ENCODE measurements around the gene TPM4. TPM values are rescaled to one million over a fixed set of nuclear protein-coding genes. Genes with fewer than 3 reads are reported as not detected.
A peak's percentile ranks its signal among the peaks of the same experiment; 100 is the strongest.

The TPM4 gene
- total RNA-seq, 1 donor = 1,233 TPM

DNA sequence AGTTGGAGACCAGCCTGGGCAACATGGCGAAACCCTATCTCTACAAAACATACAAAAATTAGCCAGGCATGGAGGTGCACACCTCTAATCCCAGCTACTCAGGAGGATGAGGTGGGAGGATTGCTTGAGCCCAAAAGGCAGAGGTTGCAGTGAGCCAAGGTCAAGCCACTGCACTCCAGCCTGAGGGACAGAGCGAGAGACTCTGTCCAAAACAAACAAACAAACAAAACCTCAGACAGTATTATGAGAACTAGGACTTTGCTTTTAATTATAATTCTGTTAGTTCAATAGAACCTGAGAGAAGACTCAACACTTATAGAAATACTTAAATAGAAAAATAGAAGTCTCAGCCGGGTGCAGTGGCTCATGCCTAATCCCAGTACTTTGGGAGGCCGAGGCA, 31.1 kb upstream of the TPM4 start:
- Histone ChIP-seq H3K9me3 (ENCODE audit: low read depth, low read length) (no peaks in the 10 kb centered on the region), H3K27ac (ENCODE audit: low read depth, low read length) (no peak overlapping the region), H3K79me2 (ENCODE audit: insufficient read depth, low read length) (no peaks in the 10 kb centered on the region), H3K4me1 (ENCODE audit: insufficient read depth, low read length) (peaks cover 16% of the 10 kb centered on the region), H4K20me1 (ENCODE audit: insufficient read depth, low read length) (no peaks in the 10 kb centered on the region), H3K4me3 (ENCODE audit: insufficient read depth, low read length) (no peak overlapping the region), H3K27me3 (ENCODE audit: insufficient read depth, low read length) (no peaks in the 10 kb centered on the region), H2AFZ (ENCODE audit: low read length) (no peak overlapping the region), H3K4me2 (ENCODE audit: insufficient read depth, low read length) (no peak overlapping the region), H3K36me3 (ENCODE audit: insufficient read depth, low read length) (no peaks in the 10 kb centered on the region)
- DNase-seq (ENCODE audit: insufficient read length, low spot score, missing footprints) = peak; percentile 14
- TF ChIP-seq, protein P1, sequence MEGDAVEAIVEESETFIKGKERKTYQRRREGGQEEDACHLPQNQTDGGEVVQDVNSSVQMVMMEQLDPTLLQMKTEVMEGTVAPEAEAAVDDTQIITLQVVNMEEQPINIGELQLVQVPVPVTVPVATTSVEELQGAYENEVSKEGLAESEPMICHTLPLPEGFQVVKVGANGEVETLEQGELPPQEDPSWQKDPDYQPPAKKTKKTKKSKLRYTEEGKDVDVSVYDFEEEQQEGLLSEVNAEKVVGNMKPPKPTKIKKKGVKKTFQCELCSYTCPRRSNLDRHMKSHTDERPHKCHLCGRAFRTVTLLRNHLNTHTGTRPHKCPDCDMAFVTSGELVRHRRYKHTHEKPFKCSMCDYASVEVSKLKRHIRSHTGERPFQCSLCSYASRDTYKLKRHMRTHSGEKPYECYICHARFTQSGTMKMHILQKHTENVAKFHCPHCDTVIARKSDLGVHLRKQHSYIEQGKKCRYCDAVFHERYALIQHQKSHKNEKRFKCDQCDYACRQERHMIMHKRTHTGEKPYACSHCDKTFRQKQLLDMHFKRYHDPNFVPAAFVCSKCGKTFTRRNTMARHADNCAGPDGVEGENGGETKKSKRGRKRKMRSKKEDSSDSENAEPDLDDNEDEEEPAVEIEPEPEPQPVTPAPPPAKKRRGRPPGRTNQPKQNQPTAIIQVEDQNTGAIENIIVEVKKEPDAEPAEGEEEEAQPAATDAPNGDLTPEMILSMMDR (IDR thresholded peaks at IDR 0.05; ENCODE audit: extremely low read depth, low read depth, low read length) = no peak

DNA sequence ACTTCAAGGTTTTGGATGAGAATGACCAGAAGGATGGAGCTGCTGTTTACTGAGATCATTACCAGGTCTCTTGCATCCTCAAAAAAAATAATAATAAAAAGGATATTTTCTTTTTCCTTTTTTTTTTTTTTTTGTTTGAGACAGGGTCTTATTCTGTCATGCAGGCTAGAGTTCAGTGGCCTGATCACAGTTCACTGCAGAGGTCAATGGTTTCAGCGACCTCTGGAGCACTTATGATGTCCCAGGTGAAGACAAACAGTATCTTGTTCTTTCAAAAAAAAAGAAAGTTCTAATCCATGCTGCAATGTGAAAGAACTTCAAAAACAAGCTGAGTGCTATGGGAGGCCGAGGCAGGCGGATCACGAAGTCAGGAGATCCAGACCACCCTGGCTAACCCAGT, 30.4 kb upstream of the TPM4 start:
- Histone ChIP-seq H3K36me3 (ENCODE audit: insufficient read depth, low read length) (no peaks in the 10 kb centered on the region), H3K79me2 (ENCODE audit: insufficient read depth, low read length) (no peaks in the 10 kb centered on the region), H4K20me1 (ENCODE audit: insufficient read depth, low read length) (no peaks in the 10 kb centered on the region), H3K4me3 (ENCODE audit: insufficient read depth, low read length) (no peak overlapping the region), H3K9me3 (ENCODE audit: low read depth, low read length) (no peaks in the 10 kb centered on the region), H3K4me2 (ENCODE audit: insufficient read depth, low read length) (no peak overlapping the region), H3K27ac (ENCODE audit: low read depth, low read length) (no peak overlapping the region), H3K27me3 (ENCODE audit: insufficient read depth, low read length) (no peaks in the 10 kb centered on the region), H2AFZ (ENCODE audit: low read length) (no peak overlapping the region), H3K4me1 (ENCODE audit: insufficient read depth, low read length) (peaks cover 10% of the 10 kb centered on the region)
- no peak for DNase-seq (ENCODE audit: insufficient read length, low spot score, missing footprints)
- TF ChIP-seq, protein P1 (IDR thresholded peaks at IDR 0.05; ENCODE audit: extremely low read depth, low read depth, low read length) = no peak

- DNase-seq (ENCODE audit: insufficient read length, low spot score, missing footprints) = no peak
- Histone ChIP-seq H3K36me3 (ENCODE audit: insufficient read depth, low read length) (no peaks in the 10 kb centered on the region), H3K4me1 (ENCODE audit: insufficient read depth, low read length) (no peaks in the 10 kb centered on the region), H3K79me2 (ENCODE audit: insufficient read depth, low read length) (no peaks in the 10 kb centered on the region), H3K4me3 (ENCODE audit: insufficient read depth, low read length) (no peak overlapping the region), H3K9me3 (ENCODE audit: low read depth, low read length) (peaks cover 2% of the 10 kb centered on the region), H3K4me2 (ENCODE audit: insufficient read depth, low read length) (no peak overlapping the region), H3K27me3 (ENCODE audit: insufficient read depth, low read length) (no peaks in the 10 kb centered on the region), H3K27ac (ENCODE audit: low read depth, low read length) (no peak overlapping the region), H4K20me1 (ENCODE audit: insufficient read depth, low read length) (no peaks in the 10 kb centered on the region), H2AFZ (ENCODE audit: low read length) (no peak overlapping the region)
- TF ChIP-seq, protein P1 (IDR thresholded peaks at IDR 0.05; ENCODE audit: extremely low read depth, low read depth, low read length) = no peak
These were observed 27.7 kb upstream of the TPM4 start for GRCh38 chr19:16048583-16048982.

GRCh38 chr19:16051254-16052025, 24.9 kb upstream of the TPM4 start:
- Histone ChIP-seq H3K79me2 (ENCODE audit: insufficient read depth, low read length) (no peaks in the 10 kb centered on the region), H3K4me3 (ENCODE audit: insufficient read depth, low read length) (no peak overlapping the region), H3K36me3 (ENCODE audit: insufficient read depth, low read length) (no peaks in the 10 kb centered on the region), H3K27me3 (ENCODE audit: insufficient read depth, low read length) (no peaks in the 10 kb centered on the region), H3K9me3 (ENCODE audit: low read depth, low read length) (peaks cover 2% of the 10 kb centered on the region), H3K4me1 (ENCODE audit: insufficient read depth, low read length) (no peaks in the 10 kb centered on the region), H3K27ac (ENCODE audit: low read depth, low read length) (no peak overlapping the region), H3K4me2 (ENCODE audit: insufficient read depth, low read length) (no peak overlapping the region), H2AFZ (ENCODE audit: low read length) (no peak overlapping the region), H4K20me1 (ENCODE audit: insufficient read depth, low read length) (no peaks in the 10 kb centered on the region)
- TF ChIP-seq, protein P1 (IDR thresholded peaks at IDR 0.05; ENCODE audit: extremely low read depth, low read depth, low read length) = no peak
- no peak for DNase-seq (ENCODE audit: insufficient read length, low spot score, missing footprints)
